Keratinocyte (primary cell): ENCODE data around the gene LSG1. TPM values are rescaled to one million over a fixed set of nuclear protein-coding genes. Genes with fewer than 3 reads are reported as not detected.

Experiments used
- DNase-seq: peaks from one replicate; pipeline ENCODE4 v3.0.0-alpha.2; 2011; ENCODE audit warnings: low read depth, missing footprints, low spot score
- FAIRE-seq: peaks from 2 replicates; lab custom pipeline; 2011; peaks lifted over from hg19 to GRCh38; lab: Jason Lieb, UNC
- H2AFZ ChIP-seq: 2 replicates; pipeline ENCODE4 v1.6.0; 2012; ENCODE audit warnings: low read length, control low read depth, inconsistent platforms; ENCODE audit not compliant: control insufficient read depth
- H3K27ac ChIP-seq: 2 replicates; pipeline ENCODE4 v1.5.1; 2011; ENCODE audit warnings: low read length; ENCODE audit not compliant: control insufficient read depth, insufficient read depth
- H3K27me3 ChIP-seq: 3 replicates; pipeline ENCODE4 v1.6.0; 2011; ENCODE audit warnings: low read length; ENCODE audit not compliant: control insufficient read depth, insufficient read depth; ENCODE audit errors: extremely low read depth
- H3K36me3 ChIP-seq, 2 experiments: 2 replicates in 1 of 2; 3 replicates in 1 of 2; pipeline ENCODE4 v1.5.1; 2011; ENCODE audit warnings: low read length in 2 of 2, mild to moderate bottlenecking in 1 of 2; ENCODE audit not compliant: control insufficient read depth in 2 of 2, insufficient read depth in 2 of 2; ENCODE audit errors: extremely low read depth in 1 of 2
- H3K4me1 ChIP-seq: 3 replicates; pipeline ENCODE4 v1.5.1; 2011; ENCODE audit warnings: low read length; ENCODE audit not compliant: control insufficient read depth, insufficient read depth; ENCODE audit errors: extremely low read depth
- H3K4me2 ChIP-seq: 3 replicates; pipeline ENCODE4 v1.6.0; 2011; ENCODE audit warnings: low read depth, low read length; ENCODE audit not compliant: control insufficient read depth, insufficient read depth; ENCODE audit errors: extremely low read depth
- H3K4me3 ChIP-seq, 3 experiments: fragments of 200-600 bp in 1 of 3; sonication (generic) in 1 of 3; 2 replicates in 2 of 3; 3 replicates in 1 of 3; pipeline ENCODE4 v1.5.1; 2011 to 2016; ENCODE audit warnings: low read length in 3 of 3, mild to moderate bottlenecking in 3 of 3, control low read depth in 2 of 3, inconsistent platforms in 1 of 3, low read depth in 1 of 3, mixed read lengths in 1 of 3, mixed run types in 1 of 3, moderate library complexity in 1 of 3; ENCODE audit not compliant: control insufficient read depth in 2 of 3, insufficient read depth in 2 of 3; ENCODE audit errors: extremely low read depth in 1 of 3
- H3K79me2 ChIP-seq: 2 replicates; pipeline ENCODE4 v1.6.0; 2012; ENCODE audit warnings: low read length; ENCODE audit not compliant: control insufficient read depth, insufficient read depth
- H3K9ac ChIP-seq: 3 replicates; pipeline ENCODE4 v1.6.0; 2011; ENCODE audit warnings: low read length; ENCODE audit not compliant: control insufficient read depth, insufficient read depth; ENCODE audit errors: extremely low read depth
- H3K9me1 ChIP-seq: 3 replicates; pipeline ENCODE4 v1.6.0; 2011; ENCODE audit warnings: low read length; ENCODE audit not compliant: control insufficient read depth, insufficient read depth; ENCODE audit errors: extremely low read depth
- H3K9me3 ChIP-seq: 2 replicates; pipeline ENCODE4 v1.5.1; 2012; ENCODE audit warnings: low read depth, low read length; ENCODE audit not compliant: control insufficient read depth
- H4K20me1 ChIP-seq: 3 replicates; pipeline ENCODE4 v1.6.0; 2011; ENCODE audit warnings: low read length; ENCODE audit not compliant: control insufficient read depth, insufficient read depth; ENCODE audit errors: extremely low read depth
- CTCF ChIP-seq, 3 experiments: IDR thresholded peaks in 1 of 3; conservative IDR thresholded peaks in 1 of 3; optimal IDR thresholded peaks in 1 of 3; 2 replicates in 2 of 3; 3 replicates in 1 of 3; pipeline versions ENCODE3 to v1.5.1; 2011; ENCODE audit warnings: low read length in 3 of 3, mild to moderate bottlenecking in 3 of 3, moderate library complexity in 2 of 3, control low read depth in 1 of 3, inconsistent platforms in 1 of 3; ENCODE audit not compliant: insufficient read depth in 2 of 3; ENCODE audit errors: extremely low read depth in 1 of 3
- EZH2 ChIP-seq: IDR thresholded peaks from one replicate; pipeline ENCODE4 v1.6.1; 2012; ENCODE audit warnings: inconsistent platforms, mild to moderate bottlenecking, low read length, moderate library complexity
- dilution Hi-C: fragments of 300-500 bp; cut with MboI; formaldehyde crosslinking; loops from one replicate; pipeline ENCODE4 v1.7.0; 2020; ENCODE audit warnings: low sequenced_read_pairs; ENCODE audit not compliant: extremely low pct_ligation_motif_present
- polyA plus RNA-seq, 5 experiments: library from polyadenylated mRNA; depleted of rRNA in 3 of 5; stranded (reverse) in 3 of 5; stranded (forward) in 1 of 5; unstranded in 1 of 5; fragments of >200 nt; gene quantifications; 1 replicate in 1 of 5; 2 replicates in 3 of 5; 3 replicates in 1 of 5; pipeline versions ENCODE4 v1.2.1 to v1.2.3, GENCODE V29; 2011 to 2012; ENCODE audit warnings: missing spikeins in 2 of 5, low read depth in 1 of 5, low replicate concordance in 1 of 5

Gene LSG1
- polyA plus RNA-seq, 1 donor (not counting 4 experiments of a cell fraction or from before 2014, with no cell fraction given) = 40.7 TPM

- Histone ChIP-seq H4K20me1 (no peaks in the 10 kb centered on the region), H3K9ac (no peak overlapping the region), H3K4me1 (no peaks in the 10 kb centered on the region), H3K79me2 (no peaks in the 10 kb centered on the region), H2AFZ (no peak overlapping the region), H3K36me3 (peaks cover 0 to 7% of the 10 kb centered on the region in 2 experiments), H3K27ac (no peak overlapping the region), H3K27me3 (no peaks in the 10 kb centered on the region), H3K9me1 (no peaks in the 10 kb centered on the region), H3K4me2 (no peak overlapping the region), H3K9me3 (no peaks in the 10 kb centered on the region), H3K4me3 (no peak overlapping the region)
- dilution Hi-C loops = no loop called here
- TF ChIP-seq EZH2 (no peak), CTCF (optimal IDR thresholded peaks at IDR 0.05 in 1 of 3, IDR thresholded peaks at IDR 0.05 in 1 of 3, conservative IDR thresholded peaks at IDR 0.05 in 1 of 3; ENCODE audit: extremely low read depth in 1 of 3, insufficient read depth in 2 of 3, low read length in 3 of 3) (no peak)
- DNase-seq (no peak), FAIRE-seq (no peak)
Observed at GRCh38 chr3:194607592-194608389, 64.2 kb downstream of the LSG1 start.

GRCh38 chr3:194606941-194607340, 65.0 kb downstream of the LSG1 start:
- no peak for FAIRE-seq
- Histone ChIP-seq H3K9ac (no peak overlapping the region), H3K4me1 (no peaks in the 10 kb centered on the region), H3K4me3 (no peak overlapping the region), H4K20me1 (no peaks in the 10 kb centered on the region), H2AFZ (no peak overlapping the region), H3K27me3 (no peaks in the 10 kb centered on the region), H3K9me3 (no peaks in the 10 kb centered on the region), H3K36me3 (peaks cover 2 to 7% of the 10 kb centered on the region in 2 experiments), H3K27ac (no peak overlapping the region), H3K79me2 (no peaks in the 10 kb centered on the region), H3K9me1 (no peaks in the 10 kb centered on the region), H3K4me2 (no peak overlapping the region)
- TF ChIP-seq CTCF (optimal IDR thresholded peaks at IDR 0.05 in 1 of 3, IDR thresholded peaks at IDR 0.05 in 1 of 3, conservative IDR thresholded peaks at IDR 0.05 in 1 of 3; ENCODE audit: extremely low read depth in 1 of 3, insufficient read depth in 2 of 3, low read length in 3 of 3) (no peak), EZH2 (no peak)
- DNase-seq = no peak
- dilution Hi-C loops = no loop called here
